Cardiac septum (tissue), 1 donor: ENCODE measurements around the gene NAP1L4. TPM values are rescaled to one million over a fixed set of nuclear protein-coding genes. Genes with fewer than 3 reads are reported as not detected.

ENCODE experiments used
- DNase-seq: peaks from one replicate; pipeline ENCODE4 v3.0.0-alpha.2; 2020; ENCODE audit warnings: low spot score
- intact Hi-C: fragments of 100-400 bp; cut with DNase I; formaldehyde crosslinking; loops from one replicate; pipeline ENCODE4 v1.14.0; 2022
- total RNA-seq: library from RNA; stranded (reverse); fragmentation: NEBNext Ultra II Directional; extraction: Animal tissue kit (Norgen Biotek cat#: 25700); gene quantifications from one replicate; pipeline ENCODE4 v1.2.1, GENCODE V29; 2021
- donor health status: DM: no; HTN: no; CAD: no.

Gene NAP1L4
- total RNA-seq, 1 donor from 2014 or later, result 189 TPM

- intact Hi-C loops, result no loop called here
- DNase-seq, result peak; percentile 98
Observed at GRCh38 chr11:2901854-2902783, 90.0 kb downstream of the NAP1L4 start.

GRCh38 chr11:2901196-2901796, 90.8 kb downstream of the NAP1L4 start:
- DNase-seq, result no peak
- intact Hi-C loops, result no loop called here

- intact Hi-C loops, result loop anchor here (10.0 kb wide), 1 partner anchor 704 kb away; no protein-coding TSS in a partner anchor
- DNase-seq, result no peak
Observed at GRCh38 chr11:2899080-2899783, 92.9 kb downstream of the NAP1L4 start.

GRCh38 chr11:2898366-2899079, 93.6 kb downstream of the NAP1L4 start:
- intact Hi-C loops, result loop anchor here (10.0 kb wide), 1 partner anchor 704 kb away; no protein-coding TSS in a partner anchor
- DNase-seq, result peak; percentile 90

GRCh38 chr11:2897048-2897447, 95.1 kb downstream of the NAP1L4 start:
- intact Hi-C loops, result loop anchor here (10.0 kb wide), 1 partner anchor 702 kb away; no protein-coding TSS in a partner anchor
- no peak for DNase-seq

- DNase-seq, result no peak
- intact Hi-C loops, result loop anchor here (10.0 kb wide), 1 partner anchor 701 kb away; no protein-coding TSS in a partner anchor
Observed at GRCh38 chr11:2896047-2896446, 96.1 kb downstream of the NAP1L4 start.

Other genes with a start within 250 kb of the NAP1L4 start
- gene CDKN1C, start 106.6 kb downstream of the NAP1L4 start, total RNA-seq, result 11.5 TPM
- gene PHLDA2, start 62.9 kb downstream of the NAP1L4 start, total RNA-seq, result 2.1 TPM
- gene CARS1, start 65.1 kb upstream of the NAP1L4 start, total RNA-seq, result 17.1 TPM
- 16.6 TPM for gene OSBPL5, start 173.0 kb upstream of the NAP1L4 start, total RNA-seq
- not detected for gene MRGPRG, start 226.5 kb upstream of the NAP1L4 start, total RNA-seq
- gene MRGPRE, start 240.1 kb upstream of the NAP1L4 start, total RNA-seq, result 0.38 TPM